GM19351 (cell line): Measurements from ENCODE around the gene USP17L13.
"Not testable (repeated sequence)": the region's sequence is repeated elsewhere in the genome, so short reads cannot be mapped to it uniquely, and the experiment has no call there.

Experiments used
- ATAC-seq: cut with Tn5 transposase; IDR thresholded peaks from one replicate; pipeline ENCODE4 v1.9.1; 2021; ENCODE audit warnings: mild to moderate bottlenecking, moderate library complexity; ENCODE audit not compliant: unreplicated experiment

The USP17L13 gene

GRCh38 chr4:9224596-9224995, at the start of gene USP17L13:
Gene USP17L13, plus strand, starts transcription at chr4:9224896. Its CDS starts 0 bp downstream, at chr4:9224896.
- ATAC-seq = not testable (repeated sequence)

- not testable (repeated sequence) for ATAC-seq
These were observed 14.3 kb upstream of the USP17L13 start, which contains the start of gene USP17L10 for GRCh38 chr4:9210357-9210756. Gene USP17L10, plus strand, starts transcription at chr4:9210657. Its CDS starts 0 bp downstream, at chr4:9210657.

GRCh38 chr4:9214701-9215100, 10.0 kb upstream of the USP17L13 start:
- ATAC-seq = not testable (repeated sequence)

- ATAC-seq = not testable (repeated sequence)
These were observed 9.6 kb upstream of the USP17L13 start, which contains the start of gene USP17L11 for GRCh38 chr4:9215105-9215504. Gene USP17L11, plus strand, starts transcription at chr4:9215405. Its CDS starts 0 bp downstream, at chr4:9215405.

GRCh38 chr4:9219852-9220251, 4.8 kb upstream of the USP17L13 start, which contains the start of gene USP17L12:
Gene USP17L12, plus strand, starts transcription at chr4:9220152. Its CDS starts 0 bp downstream, at chr4:9220152.
- ATAC-seq = not testable (repeated sequence)

- not testable (repeated sequence) for ATAC-seq
These were observed 5.6 kb downstream of the USP17L13 start for GRCh38 chr4:9230249-9230648.

GRCh38 chr4:9234085-9234484, 9.4 kb downstream of the USP17L13 start, which contains the start of gene USP17L15:
Gene USP17L15, plus strand, starts transcription at chr4:9234385. Its CDS starts 0 bp downstream, at chr4:9234385.
- ATAC-seq = not testable (repeated sequence)

GRCh38 chr4:9238461-9238860, 13.8 kb downstream of the USP17L13 start:
- ATAC-seq = not testable (repeated sequence)

- ATAC-seq = not testable (repeated sequence)
These were observed 18.9 kb downstream of the USP17L13 start, which contains the start of gene USP17L17 for GRCh38 chr4:9243579-9243978. Gene USP17L17, plus strand, starts transcription at chr4:9243879. Its CDS starts 0 bp downstream, at chr4:9243879.

- ATAC-seq = not testable (repeated sequence)
These were observed 23.4 kb downstream of the USP17L13 start, which contains the start of gene USP17L18 for GRCh38 chr4:9247953-9248680. Gene USP17L18, plus strand, starts transcription at chr4:9248630. Its CDS starts 0 bp downstream, at chr4:9248630.

- ATAC-seq = not testable (repeated sequence)
These were observed 28.4 kb downstream of the USP17L13 start, which contains the start of gene USP17L19 for GRCh38 chr4:9253078-9253477. Gene USP17L19, plus strand, starts transcription at chr4:9253378. Its CDS starts 0 bp downstream, at chr4:9253378.

GRCh38 chr4:9257824-9258223, 33.1 kb downstream of the USP17L13 start, which contains the start of gene USP17L20:
Gene USP17L20, plus strand, starts transcription at chr4:9258124. Its CDS starts 0 bp downstream, at chr4:9258124.
- not testable (repeated sequence) for ATAC-seq

GRCh38 chr4:9262572-9262971, 37.9 kb downstream of the USP17L13 start, which contains the start of gene USP17L21:
Gene USP17L21, plus strand, starts transcription at chr4:9262872. Its CDS starts 0 bp downstream, at chr4:9262872.
- not testable (repeated sequence) for ATAC-seq

- not testable (repeated sequence) for ATAC-seq
These were observed 42.6 kb downstream of the USP17L13 start, which contains the start of gene USP17L22 for GRCh38 chr4:9267319-9267718. Gene USP17L22, plus strand, starts transcription at chr4:9267619. Its CDS starts 0 bp downstream, at chr4:9267619.

GRCh38 chr4:9271719-9272118, 47.0 kb downstream of the USP17L13 start:
- ATAC-seq = not testable (repeated sequence)
